SK-N-SH treated with all-trans-retinoic acid at 6 μM for 48 hours (cell line): ENCODE measurements around the gene HDAC4.
A peak's percentile ranks its signal among the peaks of the same experiment; 100 is the strongest.

Source experiments
- ATAC-seq: fragments of 200-7000 bp; cut with Tn5 transposase; 3 replicates; pipeline ENCODE4 v1.9.1; 2020; ENCODE audit warnings: mild to moderate bottlenecking, moderate library complexity
- ARNTL ChIP-seq: fragments of 450-650 bp; formaldehyde crosslinking; IDR thresholded peaks from 2 replicates; pipeline ENCODE4 v1.5.0; 2020; ENCODE audit warnings: low read depth, mild to moderate bottlenecking, moderate library complexity, borderline replicate concordance
- BACH2 ChIP-seq: fragments of 250-450 bp; sonication (Bioruptor Pico); IDR thresholded peaks from 2 replicates; pipeline ENCODE4 v1.9.0; 2021; ENCODE audit warnings: mild to moderate bottlenecking, borderline replicate concordance
- CSDC2 ChIP-seq: fragments of 250-450 bp; sonication (Bioruptor Pico); IDR thresholded peaks from 2 replicates; pipeline ENCODE4 v1.5.0; 2020; ENCODE audit warnings: mild to moderate bottlenecking, moderate library complexity
- CSRNP3 ChIP-seq: fragments of 250-450 bp; sonication (Bioruptor Pico); IDR thresholded peaks from 2 replicates; pipeline ENCODE4 v1.5.1; 2021; ENCODE audit warnings: mild to moderate bottlenecking, moderate library complexity
- ESRRG ChIP-seq: fragments of 250-450 bp; sonication (Bioruptor Pico); IDR thresholded peaks from 2 replicates; pipeline ENCODE4 v1.6.1; 2021; ENCODE audit warnings: mild to moderate bottlenecking
- GLIS3 ChIP-seq: fragments of 250-450 bp; sonication (Bioruptor Pico); IDR thresholded peaks from 2 replicates; pipeline ENCODE4 v1.5.0; 2020; ENCODE audit warnings: mild to moderate bottlenecking, moderate library complexity
- ISL1 ChIP-seq: fragments of 250-450 bp; sonication (Bioruptor Pico); IDR thresholded peaks from 2 replicates; pipeline ENCODE4 v2.1.2; 2022; ENCODE audit warnings: mild to moderate bottlenecking, moderate library complexity
- OSR1 ChIP-seq: fragments of 250-450 bp; sonication (Bioruptor Pico); IDR thresholded peaks from 2 replicates; pipeline ENCODE4 v1.8.0; 2022; ENCODE audit warnings: moderate library complexity, mild to moderate bottlenecking, inconsistent platforms
- POU6F1 ChIP-seq: fragments of 250-450 bp; sonication (Bioruptor Pico); IDR thresholded peaks from 2 replicates; pipeline ENCODE4 v1.8.0; 2021; ENCODE audit warnings: low read depth, mild to moderate bottlenecking, moderate library complexity, borderline replicate concordance
- PPARA ChIP-seq: fragments of 250-450 bp; sonication (Bioruptor Pico); IDR thresholded peaks from 2 replicates; pipeline ENCODE4 v1.5.0; 2020; ENCODE audit warnings: mild to moderate bottlenecking, borderline replicate concordance
- SNAI2 ChIP-seq: fragments of 250-450 bp; sonication (Bioruptor Pico); IDR thresholded peaks from 2 replicates; pipeline ENCODE4 v1.5.0; 2020; ENCODE audit warnings: mild to moderate bottlenecking, moderate library complexity
- TCF4 ChIP-seq: fragments of 250-450 bp; sonication (Bioruptor Pico); IDR thresholded peaks from 2 replicates; pipeline ENCODE4 v1.8.0; 2021; ENCODE audit warnings: mild to moderate bottlenecking, moderate library complexity, borderline replicate concordance
- TOX ChIP-seq: fragments of 250-450 bp; sonication (Bioruptor Pico); IDR thresholded peaks from 2 replicates; pipeline ENCODE4 v1.8.0; 2021; ENCODE audit warnings: mild to moderate bottlenecking, moderate library complexity, borderline replicate concordance
- TSHZ2 ChIP-seq: fragments of 250-450 bp; sonication (Bioruptor Pico); IDR thresholded peaks from 2 replicates; pipeline ENCODE4 v1.5.0; 2020; ENCODE audit warnings: mild to moderate bottlenecking, moderate library complexity
- ZC3H10 ChIP-seq: fragments of 250-450 bp; sonication (Bioruptor Pico); IDR thresholded peaks from 2 replicates; pipeline ENCODE4 v1.5.1; 2021; ENCODE audit warnings: mild to moderate bottlenecking, moderate library complexity
- ZFP3 ChIP-seq: fragments of 250-450 bp; sonication (Bioruptor Pico); IDR thresholded peaks from 2 replicates; pipeline ENCODE4 v1.5.0; 2020; ENCODE audit warnings: mild to moderate bottlenecking, moderate library complexity
- ZFP30 ChIP-seq: fragments of 450-650 bp; formaldehyde crosslinking; IDR thresholded peaks from 2 replicates; pipeline ENCODE4 v1.5.0; 2022; ENCODE audit warnings: mild to moderate bottlenecking, moderate library complexity
- ZNF565 ChIP-seq: fragments of 450-650 bp; formaldehyde crosslinking; conservative IDR thresholded peaks from 2 replicates; pipeline ENCODE4 v1.5.0; 2020; ENCODE audit warnings: low read depth, mild to moderate bottlenecking, moderate library complexity
- ZNF70 ChIP-seq: fragments of 450-650 bp; formaldehyde crosslinking; IDR thresholded peaks from 2 replicates; pipeline ENCODE4 v1.5.0; 2020; ENCODE audit warnings: mild to moderate bottlenecking, moderate library complexity
- ZNF8 ChIP-seq: fragments of 450-650 bp; formaldehyde crosslinking; IDR thresholded peaks from 2 replicates; pipeline ENCODE4 v1.5.0; 2020; ENCODE audit warnings: mild to moderate bottlenecking, moderate library complexity
- TF ChIP-seq, protein P1 (sequence below): fragments of 250-450 bp; sonication (Bioruptor Pico); IDR thresholded peaks from 2 replicates; pipeline ENCODE4 v1.5.1; 2020; ENCODE audit warnings: low read depth, mild to moderate bottlenecking, moderate library complexity
- TF ChIP-seq, protein P2 (sequence below): fragments of 250-450 bp; sonication (Bioruptor Pico); IDR thresholded peaks from 2 replicates; pipeline ENCODE4 v1.8.0; 2020; ENCODE audit warnings: mild to moderate bottlenecking, moderate library complexity, borderline replicate concordance

HDAC4 gene

DNA sequence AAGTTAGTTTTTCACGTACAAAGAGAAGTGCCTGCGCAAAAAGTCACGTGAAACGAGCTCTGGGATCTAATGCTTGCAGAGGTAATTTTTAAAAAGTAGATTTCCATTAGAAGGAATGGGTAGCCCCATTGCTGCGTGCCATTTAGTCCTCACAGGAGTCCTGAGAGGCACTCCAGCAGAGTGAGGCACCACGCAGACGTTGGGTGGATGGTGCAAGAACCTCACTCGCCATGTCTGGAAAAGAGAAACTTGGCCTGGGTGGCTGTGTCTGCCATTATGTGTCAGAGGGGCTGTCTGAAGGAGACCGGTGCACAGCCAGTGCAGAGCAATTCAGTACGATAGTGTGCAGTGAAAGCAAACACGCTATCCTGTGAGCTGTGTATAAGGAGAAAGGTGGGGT lies 1.8 kb upstream of the HDAC4 start:
- no peak for ATAC-seq
- TF ChIP-seq ZNF70 (CRISPR knock-in tag) (no peak), ZFP30 (CRISPR knock-in tag) (no peak), TOX (no peak), BACH2 (CRISPR knock-in tag) (no peak), ZFP3 (CRISPR knock-in tag) (no peak), TCF4 (no peak), GLIS3 (CRISPR knock-in tag) (no peak), CSDC2 (no peak), OSR1 (CRISPR knock-in tag) (no peak), ARNTL (CRISPR knock-in tag) (no peak), ISL1 (CRISPR knock-in tag) (no peak), POU6F1 (CRISPR knock-in tag) (no peak), CSRNP3 (CRISPR knock-in tag) (no peak), ZNF565 (no peak)
- TF ChIP-seq, protein P1, sequence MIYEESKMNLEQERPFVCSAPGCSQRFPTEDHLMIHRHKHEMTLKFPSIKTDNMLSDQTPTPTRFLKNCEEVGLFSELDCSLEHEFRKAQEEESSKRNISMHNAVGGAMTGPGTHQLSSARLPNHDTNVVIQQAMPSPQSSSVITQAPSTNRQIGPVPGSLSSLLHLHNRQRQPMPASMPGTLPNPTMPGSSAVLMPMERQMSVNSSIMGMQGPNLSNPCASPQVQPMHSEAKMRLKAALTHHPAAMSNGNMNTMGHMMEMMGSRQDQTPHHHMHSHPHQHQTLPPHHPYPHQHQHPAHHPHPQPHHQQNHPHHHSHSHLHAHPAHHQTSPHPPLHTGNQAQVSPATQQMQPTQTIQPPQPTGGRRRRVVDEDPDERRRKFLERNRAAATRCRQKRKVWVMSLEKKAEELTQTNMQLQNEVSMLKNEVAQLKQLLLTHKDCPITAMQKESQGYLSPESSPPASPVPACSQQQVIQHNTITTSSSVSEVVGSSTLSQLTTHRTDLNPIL (CRISPR knock-in tag) = no peak
- TF ChIP-seq, protein P2, sequence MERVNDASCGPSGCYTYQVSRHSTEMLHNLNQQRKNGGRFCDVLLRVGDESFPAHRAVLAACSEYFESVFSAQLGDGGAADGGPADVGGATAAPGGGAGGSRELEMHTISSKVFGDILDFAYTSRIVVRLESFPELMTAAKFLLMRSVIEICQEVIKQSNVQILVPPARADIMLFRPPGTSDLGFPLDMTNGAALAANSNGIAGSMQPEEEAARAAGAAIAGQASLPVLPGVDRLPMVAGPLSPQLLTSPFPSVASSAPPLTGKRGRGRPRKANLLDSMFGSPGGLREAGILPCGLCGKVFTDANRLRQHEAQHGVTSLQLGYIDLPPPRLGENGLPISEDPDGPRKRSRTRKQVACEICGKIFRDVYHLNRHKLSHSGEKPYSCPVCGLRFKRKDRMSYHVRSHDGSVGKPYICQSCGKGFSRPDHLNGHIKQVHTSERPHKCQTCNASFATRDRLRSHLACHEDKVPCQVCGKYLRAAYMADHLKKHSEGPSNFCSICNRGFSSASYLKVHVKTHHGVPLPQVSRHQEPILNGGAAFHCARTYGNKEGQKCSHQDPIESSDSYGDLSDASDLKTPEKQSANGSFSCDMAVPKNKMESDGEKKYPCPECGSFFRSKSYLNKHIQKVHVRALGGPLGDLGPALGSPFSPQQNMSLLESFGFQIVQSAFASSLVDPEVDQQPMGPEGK (CRISPR knock-in tag) = no peak

GRCh38 chr2:239401881-239402233 lies 1.0 kb upstream of the HDAC4 start:
- peak; percentile 5 for ATAC-seq
- TF ChIP-seq ZFP30 (CRISPR knock-in tag) (peak; percentile 46; the same call in 1 of the 2 replicates), CSRNP3 (CRISPR knock-in tag) (no peak)

- peak; percentile 98 for ATAC-seq
- no peak for TF ChIP-seq ZNF565
- TF ChIP-seq, protein P2 (CRISPR knock-in tag) = no peak
- TF ChIP-seq POU6F1 (CRISPR knock-in tag) = 0 out of 2 replicates have a peak, but pooled peaks have one; percentile 30
- TF ChIP-seq TSHZ2 (CRISPR knock-in tag) = peak; percentile 52; the same call in 1 of the 2 replicates
- 0 out of 2 replicates have a peak, but pooled peaks have one; percentile 30 for TF ChIP-seq ZC3H10 (CRISPR knock-in tag)
- TF ChIP-seq ZFP3 (CRISPR knock-in tag) = 0 out of 2 replicates have a peak, but pooled peaks have one; percentile 42
- no peak for TF ChIP-seq TOX
- TF ChIP-seq ZNF8 (CRISPR knock-in tag) = no peak; the same call in 1 of the 2 replicates
- no peak for TF ChIP-seq ZNF70 (CRISPR knock-in tag)
- TF ChIP-seq ISL1 (CRISPR knock-in tag) = no peak
- TF ChIP-seq ZFP30 (CRISPR knock-in tag) = no peak
- TF ChIP-seq CSDC2 = no peak
- TF ChIP-seq ESRRG (CRISPR knock-in tag) = no peak
- no peak for TF ChIP-seq BACH2 (CRISPR knock-in tag)
- peak; percentile 13; the same call in 1 of the 2 replicates for TF ChIP-seq SNAI2 (CRISPR knock-in tag)
- no peak for TF ChIP-seq PPARA (CRISPR knock-in tag)
Measured at GRCh38 chr2:239401067-239401880, 454 bp upstream of the HDAC4 start.
